OCI-LY1 (cell line): ENCODE results near the gene F2RL2.

ENCODE experiments used
- CTCF ChIP-seq: fragments of 200-600 bp; sonication (generic), shearing (Covaris generic); IDR thresholded peaks from 2 replicates; pipeline ENCODE4 v1.5.1; 2017; ENCODE audit warnings: mild to moderate bottlenecking, antibody characterized with exemption, low read length, moderate library complexity, mixed read lengths
- EZH2 ChIP-seq: fragments of 200-600 bp; sonication (generic), shearing (Covaris generic); IDR thresholded peaks from 2 replicates; pipeline ENCODE4 v1.8.0; 2017; ENCODE audit warnings: borderline replicate concordance, mixed run types, mild to moderate bottlenecking, antibody characterized with exemption, low read length, moderate library complexity, mixed read lengths

DNA sequence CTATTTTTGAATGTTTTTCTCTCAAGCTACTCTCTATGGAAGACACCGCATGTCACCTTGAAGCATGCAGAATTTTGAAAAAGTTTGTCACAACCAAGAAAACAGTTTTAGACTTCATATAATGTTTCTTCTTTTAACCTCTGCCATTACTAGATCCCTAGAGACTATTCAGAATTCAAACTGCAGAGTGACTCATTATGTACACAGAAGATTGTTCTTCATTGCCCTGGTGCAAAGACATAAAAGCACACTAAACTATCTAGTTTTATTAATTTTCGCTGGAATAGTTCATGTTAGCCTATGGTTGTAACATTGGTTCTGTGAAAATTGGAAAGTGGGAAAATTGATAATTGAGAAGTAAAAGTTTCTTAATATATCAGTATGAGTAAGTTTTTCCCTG is 18.4 kb downstream of the F2RL2 start:
- no peak for TF ChIP-seq CTCF
- no peak for TF ChIP-seq EZH2
